Hepatocyte (in vitro differentiated cells): ENCODE results near the gene DYNC2H1.

Source experiments
- EZH2 ChIP-seq: fragments of 200-600 bp; sonication (generic); IDR thresholded peaks from 2 replicates; pipeline ENCODE4 v1.6.1; 2016; ENCODE audit warnings: antibody characterized with exemption, mild to moderate bottlenecking, borderline replicate concordance
- EZH2phosphoT487 ChIP-seq: fragments of 200-600 bp; sonication (generic); IDR thresholded peaks from one replicate; pipeline ENCODE4 v1.6.1; 2018; ENCODE audit warnings: antibody characterized with exemption, mild to moderate bottlenecking, low read depth, moderate library complexity; ENCODE audit not compliant: unreplicated experiment, severe bottlenecking
- TF ChIP-seq, protein P1 (sequence below): fragments of 200-600 bp; sonication (generic); IDR thresholded peaks from 2 replicates; pipeline ENCODE4 v1.5.1; 2016; ENCODE audit warnings: antibody characterized with exemption, mild to moderate bottlenecking; ENCODE audit not compliant: poor library complexity

DNA sequence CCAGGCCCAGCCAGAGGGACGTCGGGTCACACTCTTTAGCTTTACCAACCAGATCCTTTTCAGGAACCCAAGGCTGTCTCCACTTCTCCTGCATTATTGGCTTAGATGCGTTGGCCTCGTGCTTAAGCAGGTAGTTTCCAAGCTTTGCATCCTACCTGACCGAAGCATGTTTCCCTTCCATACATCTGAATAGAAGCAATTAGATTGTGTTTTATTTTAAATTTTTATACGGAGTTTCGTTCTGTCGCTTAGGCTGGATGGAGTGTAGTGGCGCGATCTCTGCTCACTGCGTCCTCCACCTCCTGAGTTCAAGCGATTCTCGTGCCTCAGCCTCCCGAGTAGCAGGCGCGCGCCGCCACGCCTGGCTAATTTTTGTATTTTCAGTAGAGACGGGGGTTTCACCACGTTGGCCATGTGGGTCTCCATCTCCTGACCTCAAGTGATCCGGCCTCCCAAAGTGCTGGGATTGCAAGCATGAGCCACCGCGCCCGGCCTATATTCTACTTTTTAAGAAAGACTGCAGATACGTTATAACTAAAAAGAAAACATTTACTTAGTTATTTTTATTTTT is 677 bp downstream of the DYNC2H1 start:
- TF ChIP-seq, protein P1, sequence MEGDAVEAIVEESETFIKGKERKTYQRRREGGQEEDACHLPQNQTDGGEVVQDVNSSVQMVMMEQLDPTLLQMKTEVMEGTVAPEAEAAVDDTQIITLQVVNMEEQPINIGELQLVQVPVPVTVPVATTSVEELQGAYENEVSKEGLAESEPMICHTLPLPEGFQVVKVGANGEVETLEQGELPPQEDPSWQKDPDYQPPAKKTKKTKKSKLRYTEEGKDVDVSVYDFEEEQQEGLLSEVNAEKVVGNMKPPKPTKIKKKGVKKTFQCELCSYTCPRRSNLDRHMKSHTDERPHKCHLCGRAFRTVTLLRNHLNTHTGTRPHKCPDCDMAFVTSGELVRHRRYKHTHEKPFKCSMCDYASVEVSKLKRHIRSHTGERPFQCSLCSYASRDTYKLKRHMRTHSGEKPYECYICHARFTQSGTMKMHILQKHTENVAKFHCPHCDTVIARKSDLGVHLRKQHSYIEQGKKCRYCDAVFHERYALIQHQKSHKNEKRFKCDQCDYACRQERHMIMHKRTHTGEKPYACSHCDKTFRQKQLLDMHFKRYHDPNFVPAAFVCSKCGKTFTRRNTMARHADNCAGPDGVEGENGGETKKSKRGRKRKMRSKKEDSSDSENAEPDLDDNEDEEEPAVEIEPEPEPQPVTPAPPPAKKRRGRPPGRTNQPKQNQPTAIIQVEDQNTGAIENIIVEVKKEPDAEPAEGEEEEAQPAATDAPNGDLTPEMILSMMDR, result no peak
- TF ChIP-seq EZH2 (no peak), EZH2phosphoT487 (no peak)
